Pulmonary artery endothelial cell (primary cell): ENCODE measurements around the gene RBM14. TPM values are rescaled to one million over a fixed set of nuclear protein-coding genes. Genes with fewer than 3 reads are reported as not detected.

Source experiments
- total RNA-seq: library from RNA; depleted of rRNA; stranded (reverse); fragments of >200 nt; gene quantifications from 2 replicates; pipeline ENCODE4 v1.2.3, GENCODE V29; 2014

Gene RBM14
- total RNA-seq, 1 donor from 2014 or later = 23.2 TPM

Other genes with a start within 250 kb of the RBM14 start
- gene SLC29A2, start 244.9 kb upstream of the RBM14 start, total RNA-seq = 0.33 and 0.85 TPM in 2 replicates
- gene NPAS4, start 195.6 kb upstream of the RBM14 start, total RNA-seq = not detected in 2 replicates
- 46.9 and 48.5 TPM in 2 replicates for gene MRPL11, start 177.8 kb upstream of the RBM14 start, total RNA-seq
- gene PELI3, start 149.7 kb upstream of the RBM14 start, total RNA-seq = 4.0 and 5.2 TPM in 2 replicates
- 65.5 and 89.1 TPM in 2 replicates for gene DPP3, start 136.2 kb upstream of the RBM14 start, total RNA-seq
- gene BBS1, start 106.0 kb upstream of the RBM14 start, total RNA-seq = 17.4 and 27.7 TPM in 2 replicates
- 17.4 and 20.2 TPM in 2 replicates for gene ZDHHC24, start 70.6 kb upstream of the RBM14 start, total RNA-seq
- gene ACTN3, start 69.7 kb upstream of the RBM14 start, total RNA-seq = 0.07 TPM in 2 replicates
- 20.4 TPM in 2 replicates for gene CTSF, start 48.0 kb upstream of the RBM14 start, total RNA-seq
- 0.20 and 0.21 TPM in 2 replicates for gene CCDC87, start 23.6 kb upstream of the RBM14 start, total RNA-seq
- gene CCS, start 23.4 kb upstream of the RBM14 start, total RNA-seq = 34.6 and 41.1 TPM in 2 replicates
- gene RBM4, start 22.1 kb downstream of the RBM14 start, total RNA-seq = 124 and 181 TPM in 2 replicates
- 16.9 and 25.9 TPM in 2 replicates for gene RBM4B, start 61.3 kb downstream of the RBM14 start, total RNA-seq
- gene SPTBN2, start 112.6 kb downstream of the RBM14 start, total RNA-seq = 34.0 and 67.0 TPM in 2 replicates
- gene RCE1, start 226.8 kb downstream of the RBM14 start, total RNA-seq = 14.8 and 16.9 TPM in 2 replicates
- 20.8 and 24.1 TPM in 2 replicates for gene LRFN4, start 240.4 kb downstream of the RBM14 start, total RNA-seq